ENCODE data around the gene KCNG2. TPM values are rescaled to one million over a fixed set of nuclear protein-coding genes. Genes with fewer than 3 reads are reported as not detected.

The KCNG2 gene
- total and polyA plus RNA-seq, 2 of the 13 experiments (the other 11 are each of a cell fraction or from before 2014, with no cell fraction given): not detected

DNA sequence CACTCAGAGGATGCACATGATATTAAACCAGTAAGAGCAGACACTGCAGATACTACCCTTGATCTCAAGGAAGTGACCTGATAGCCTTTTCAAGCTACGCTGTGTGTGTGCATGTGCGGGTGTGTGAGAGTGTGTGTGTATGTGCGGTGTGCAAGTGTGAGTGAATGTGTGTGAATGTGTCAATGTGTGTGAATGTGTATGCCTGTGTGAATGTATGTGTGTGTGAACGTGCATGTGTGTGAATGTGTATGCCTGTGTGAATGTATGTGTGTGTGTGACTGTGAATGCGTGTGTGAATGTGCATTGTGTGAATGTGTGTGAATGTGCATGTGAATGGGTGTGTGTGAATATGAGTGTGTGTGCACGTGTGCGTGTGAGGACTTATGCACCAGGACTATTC lies 53.8 kb downstream of the KCNG2 start:
- peaks cover 34% of the 10 kb centered on the region for H3K4me1 ChIP-seq (ENCODE audit: insufficient read depth, low read length)
- FAIRE-seq: no peak
- ChIA-PET CTCF (ENCODE audit: low intra/inter-chr PET ratio, low total read pairs) (no interaction called here), POLR2A (no interaction called here)
- H3K9me3 ChIP-seq (ENCODE audit: low read length): no peaks in the 10 kb centered on the region
- 74% methylated on average over 7 of the region's 7 CpGs for WGBS (ENCODE audit: low lambda C conversion rate)
- DNase-seq (ENCODE audit: low spot score): no peak
- no peak for ATAC-seq
- H3K27me3 ChIP-seq (ENCODE audit: control insufficient read depth in 1 of 2, insufficient read depth in 2 of 2, low read length in 2 of 2): peaks cover 3 to 32% of the 10 kb centered on the region in 2 experiments; a peak in 3 of 5 replicates
- H3K9ac ChIP-seq (ENCODE audit: insufficient read depth, low read depth, low read length): no peak overlapping the region
- H2AFZ ChIP-seq (ENCODE audit: low read length): no peak overlapping the region
- no peaks in the 10 kb centered on the region for H4K20me1 ChIP-seq (ENCODE audit: insufficient read depth, low read length)
- TF ChIP-seq, protein P1, sequence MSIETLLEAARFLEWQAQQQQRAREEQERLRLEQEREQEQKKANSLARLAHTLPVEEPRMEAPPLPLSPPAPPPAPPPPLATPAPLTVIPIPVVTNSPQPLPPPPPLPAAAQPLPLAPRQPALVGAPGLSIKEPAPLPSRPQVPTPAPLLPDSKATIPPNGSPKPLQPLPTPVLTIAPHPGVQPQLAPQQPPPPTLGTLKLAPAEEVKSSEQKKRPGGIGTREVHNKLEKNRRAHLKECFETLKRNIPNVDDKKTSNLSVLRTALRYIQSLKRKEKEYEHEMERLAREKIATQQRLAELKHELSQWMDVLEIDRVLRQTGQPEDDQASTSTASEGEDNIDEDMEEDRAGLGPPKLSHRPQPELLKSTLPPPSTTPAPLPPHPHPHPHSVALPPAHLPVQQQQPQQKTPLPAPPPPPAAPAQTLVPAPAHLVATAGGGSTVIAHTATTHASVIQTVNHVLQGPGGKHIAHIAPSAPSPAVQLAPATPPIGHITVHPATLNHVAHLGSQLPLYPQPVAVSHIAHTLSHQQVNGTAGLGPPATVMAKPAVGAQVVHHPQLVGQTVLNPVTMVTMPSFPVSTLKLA (IDR thresholded peaks at IDR 0.05): 0 out of 2 replicates have a peak, but pooled peaks have one; percentile 4
- TF ChIP-seq SMARCE1 (IDR thresholded peaks at IDR 0.05; ENCODE audit: borderline replicate concordance): no peak
- no peak for TF ChIP-seq FOXK2 (IDR thresholded peaks at IDR 0.05)
- intact Hi-C loops (cut with micrococcal nuclease; ENCODE audit: unreplicated experiment) (no loop called here), in situ Hi-C loops (cut with HindIII; ENCODE audit: extremely low pct_ligation_motif_present, low pct_unique_long_range_greater_than_20kb) (no loop called here)
- H3K79me2 ChIP-seq (ENCODE audit: insufficient read depth, low read length): no peaks in the 10 kb centered on the region
- H3K27ac ChIP-seq (ENCODE audit: extremely low read length, insufficient read depth, low read length): no peak overlapping the region
- no peak overlapping the region for H3K4me3 ChIP-seq (replicated peaks in 1 of 3; ENCODE audit: insufficient read depth in 1 of 3, low read depth in 2 of 3, low read length in 3 of 3)
- BruUV-seq (replicated peaks): no TSS peak
- H3K36me3 ChIP-seq (replicated peaks in 1 of 2; ENCODE audit: control insufficient read depth in 1 of 2, insufficient read depth in 2 of 2, low read length in 2 of 2): no peaks in the 10 kb centered on the region
- H3K4me2 ChIP-seq (ENCODE audit: low read depth, low read length): no peak overlapping the region

DNA sequence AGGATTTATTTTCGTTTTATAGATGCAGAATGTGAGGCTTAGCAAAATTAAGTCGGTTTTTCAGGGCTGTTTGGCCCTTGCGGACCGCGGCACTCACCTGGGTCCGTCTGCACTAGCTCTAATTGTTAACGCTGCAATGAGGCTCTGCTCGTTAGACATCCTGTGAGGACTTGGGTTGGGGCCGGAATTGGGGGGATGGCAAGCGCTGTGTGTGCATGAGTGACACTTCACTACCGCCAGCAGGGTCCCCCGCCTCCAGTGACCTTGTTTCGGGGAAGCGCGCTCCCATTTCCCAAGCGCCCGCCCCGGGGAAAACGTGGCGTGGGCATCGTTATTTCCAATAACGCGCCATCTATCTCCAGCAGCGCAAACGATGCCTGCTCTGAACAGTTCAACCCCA lies 54.2 kb downstream of the KCNG2 start:
- H3K4me2 ChIP-seq (ENCODE audit: low read depth, low read length): no peak overlapping the region
- BruUV-seq (replicated peaks): no TSS peak
- WGBS (ENCODE audit: low lambda C conversion rate): 82% methylated on average over 21 of the region's 25 CpGs
- no peak for FAIRE-seq
- H3K36me3 ChIP-seq (replicated peaks in 1 of 2; ENCODE audit: control insufficient read depth in 1 of 2, insufficient read depth in 2 of 2, low read length in 2 of 2): no peaks in the 10 kb centered on the region
- no peak for ATAC-seq
- H3K27ac ChIP-seq (ENCODE audit: extremely low read length, insufficient read depth, low read length): no peak overlapping the region
- DNase-seq (ENCODE audit: low spot score): no peak
- in situ Hi-C loops (cut with HindIII; ENCODE audit: extremely low pct_ligation_motif_present, low pct_unique_long_range_greater_than_20kb) (no loop called here), intact Hi-C loops (cut with micrococcal nuclease; ENCODE audit: unreplicated experiment) (no loop called here)
- ChIA-PET CTCF (ENCODE audit: low intra/inter-chr PET ratio, low total read pairs) (no interaction called here), POLR2A (no interaction called here)
- H3K27me3 ChIP-seq (ENCODE audit: control insufficient read depth in 1 of 2, insufficient read depth in 2 of 2, low read length in 2 of 2): peaks cover 3 to 33% of the 10 kb centered on the region in 2 experiments; a peak in 3 of 5 replicates
- no peak overlapping the region for H3K4me3 ChIP-seq (replicated peaks in 1 of 3; ENCODE audit: insufficient read depth in 1 of 3, low read depth in 2 of 3, low read length in 3 of 3)
- H2AFZ ChIP-seq (ENCODE audit: low read length): no peak overlapping the region
- H3K4me1 ChIP-seq (ENCODE audit: insufficient read depth, low read length): peaks cover 34% of the 10 kb centered on the region
- H4K20me1 ChIP-seq (ENCODE audit: insufficient read depth, low read length): no peaks in the 10 kb centered on the region
- no peaks in the 10 kb centered on the region for H3K9me3 ChIP-seq (ENCODE audit: low read length)
- TF ChIP-seq DMAP1 (CRISPR knock-in tag; IDR thresholded peaks at IDR 0.05) (no peak), FOXC1 (CRISPR knock-in tag; IDR thresholded peaks at IDR 0.05; ENCODE audit: borderline replicate concordance) (no peak), ZNF230 (CRISPR knock-in tag; IDR thresholded peaks at IDR 0.05) (no peak), ZNF326 (CRISPR knock-in tag; IDR thresholded peaks at IDR 0.05; ENCODE audit: borderline replicate concordance) (no peak), SAFB2 (CRISPR knock-in tag; IDR thresholded peaks at IDR 0.05; ENCODE audit: borderline replicate concordance, low read depth) (no peak)
- TF ChIP-seq, protein P2, sequence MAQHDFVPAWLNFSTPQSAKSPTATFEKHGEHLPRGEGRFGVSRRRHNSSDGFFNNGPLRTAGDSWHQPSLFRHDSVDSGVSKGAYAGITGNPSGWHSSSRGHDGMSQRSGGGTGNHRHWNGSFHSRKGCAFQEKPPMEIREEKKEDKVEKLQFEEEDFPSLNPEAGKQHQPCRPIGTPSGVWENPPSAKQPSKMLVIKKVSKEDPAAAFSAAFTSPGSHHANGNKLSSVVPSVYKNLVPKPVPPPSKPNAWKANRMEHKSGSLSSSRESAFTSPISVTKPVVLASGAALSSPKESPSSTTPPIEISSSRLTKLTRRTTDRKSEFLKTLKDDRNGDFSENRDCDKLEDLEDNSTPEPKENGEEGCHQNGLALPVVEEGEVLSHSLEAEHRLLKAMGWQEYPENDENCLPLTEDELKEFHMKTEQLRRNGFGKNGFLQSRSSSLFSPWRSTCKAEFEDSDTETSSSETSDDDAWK (CRISPR knock-in tag; IDR thresholded peaks at IDR 0.05): no peak
- TF ChIP-seq, protein P3, sequence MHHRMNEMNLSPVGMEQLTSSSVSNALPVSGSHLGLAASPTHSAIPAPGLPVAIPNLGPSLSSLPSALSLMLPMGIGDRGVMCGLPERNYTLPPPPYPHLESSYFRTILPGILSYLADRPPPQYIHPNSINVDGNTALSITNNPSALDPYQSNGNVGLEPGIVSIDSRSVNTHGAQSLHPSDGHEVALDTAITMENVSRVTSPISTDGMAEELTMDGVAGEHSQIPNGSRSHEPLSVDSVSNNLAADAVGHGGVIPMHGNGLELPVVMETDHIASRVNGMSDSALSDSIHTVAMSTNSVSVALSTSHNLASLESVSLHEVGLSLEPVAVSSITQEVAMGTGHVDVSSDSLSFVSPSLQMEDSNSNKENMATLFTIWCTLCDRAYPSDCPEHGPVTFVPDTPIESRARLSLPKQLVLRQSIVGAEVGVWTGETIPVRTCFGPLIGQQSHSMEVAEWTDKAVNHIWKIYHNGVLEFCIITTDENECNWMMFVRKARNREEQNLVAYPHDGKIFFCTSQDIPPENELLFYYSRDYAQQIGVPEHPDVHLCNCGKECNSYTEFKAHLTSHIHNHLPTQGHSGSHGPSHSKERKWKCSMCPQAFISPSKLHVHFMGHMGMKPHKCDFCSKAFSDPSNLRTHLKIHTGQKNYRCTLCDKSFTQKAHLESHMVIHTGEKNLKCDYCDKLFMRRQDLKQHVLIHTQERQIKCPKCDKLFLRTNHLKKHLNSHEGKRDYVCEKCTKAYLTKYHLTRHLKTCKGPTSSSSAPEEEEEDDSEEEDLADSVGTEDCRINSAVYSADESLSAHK (CRISPR knock-in tag; IDR thresholded peaks at IDR 0.05; ENCODE audit: borderline replicate concordance): no peak
- no peak overlapping the region for H3K9ac ChIP-seq (ENCODE audit: insufficient read depth, low read depth, low read length)
- H3K79me2 ChIP-seq (ENCODE audit: insufficient read depth, low read length): no peaks in the 10 kb centered on the region

All from HepG2 (cell line).